ENCODE measurements around the gene DGKK. TPM values are rescaled to one million over a fixed set of nuclear protein-coding genes. Genes with fewer than 3 reads are reported as not detected.

Gene DGKK
- polyA plus RNA-seq, 1 donor (not counting 4 experiments of a cell fraction or from before 2014, with no cell fraction given) = not detected

GRCh38 chrX:50403903-50404302 lies 66.7 kb downstream of the DGKK start:
- DNase-seq (ENCODE audit: low read depth, low spot score) (no peak), FAIRE-seq (no peak)
- no peaks in the 10 kb centered on the region for H3K27me3 ChIP-seq (ENCODE audit: control insufficient read depth, extremely low read depth, insufficient read depth, low read length)
- H2AFZ ChIP-seq (ENCODE audit: control insufficient read depth, low read length) = no peak overlapping the region
- H3K9ac ChIP-seq (ENCODE audit: control insufficient read depth, extremely low read depth, insufficient read depth, low read length) = no peak overlapping the region
- H3K4me3 ChIP-seq (ENCODE audit: control insufficient read depth in 2 of 3, extremely low read depth in 1 of 3, insufficient read depth in 2 of 3, low read depth in 1 of 3, low read length in 3 of 3) = no peak overlapping the region
- H4K20me1 ChIP-seq (ENCODE audit: control insufficient read depth, extremely low read depth, insufficient read depth, low read length) = no peaks in the 10 kb centered on the region
- dilution Hi-C loops (cut with MboI; ENCODE audit: extremely low pct_ligation_motif_present, low sequenced_read_pairs) = no loop called here
- no peaks in the 10 kb centered on the region for H3K4me1 ChIP-seq (ENCODE audit: control insufficient read depth, extremely low read depth, insufficient read depth, low read length)
- no peaks in the 10 kb centered on the region for H3K9me1 ChIP-seq (ENCODE audit: control insufficient read depth, extremely low read depth, insufficient read depth, low read length)
- no peak overlapping the region for H3K4me2 ChIP-seq (ENCODE audit: control insufficient read depth, extremely low read depth, insufficient read depth, low read depth, low read length)
- no peak overlapping the region for H3K27ac ChIP-seq (ENCODE audit: control insufficient read depth, insufficient read depth, low read length)
- no peaks in the 10 kb centered on the region for H3K9me3 ChIP-seq (ENCODE audit: control insufficient read depth, low read depth, low read length)
- no peaks in the 10 kb centered on the region for H3K79me2 ChIP-seq (ENCODE audit: control insufficient read depth, insufficient read depth, low read length)
- H3K36me3 ChIP-seq (ENCODE audit: control insufficient read depth in 2 of 2, extremely low read depth in 1 of 2, insufficient read depth in 2 of 2, low read length in 2 of 2) = no peaks in the 10 kb centered on the region
- TF ChIP-seq CTCF (optimal IDR thresholded peaks at IDR 0.05 in 1 of 3, IDR thresholded peaks at IDR 0.05 in 1 of 3, conservative IDR thresholded peaks at IDR 0.05 in 1 of 3; ENCODE audit: extremely low read depth in 1 of 3, insufficient read depth in 2 of 3, low read length in 3 of 3) (no peak), EZH2 (IDR thresholded peaks at IDR 0.05; ENCODE audit: low read length) (no peak)

- dilution Hi-C loops (cut with MboI; ENCODE audit: extremely low pct_ligation_motif_present, low sequenced_read_pairs) = no loop called here
- no peak for FAIRE-seq
- H3K4me3 ChIP-seq (ENCODE audit: control insufficient read depth in 2 of 3, extremely low read depth in 1 of 3, insufficient read depth in 2 of 3, low read depth in 1 of 3, low read length in 3 of 3) = no peak overlapping the region
- H3K9me1 ChIP-seq (ENCODE audit: control insufficient read depth, extremely low read depth, insufficient read depth, low read length) = no peaks in the 10 kb centered on the region
- DNase-seq (ENCODE audit: low read depth, low spot score) = no peak
- H4K20me1 ChIP-seq (ENCODE audit: control insufficient read depth, extremely low read depth, insufficient read depth, low read length) = no peaks in the 10 kb centered on the region
- no peaks in the 10 kb centered on the region for H3K36me3 ChIP-seq (ENCODE audit: control insufficient read depth in 2 of 2, extremely low read depth in 1 of 2, insufficient read depth in 2 of 2, low read length in 2 of 2)
- no peaks in the 10 kb centered on the region for H3K79me2 ChIP-seq (ENCODE audit: control insufficient read depth, insufficient read depth, low read length)
- H3K9me3 ChIP-seq (ENCODE audit: control insufficient read depth, low read depth, low read length) = no peaks in the 10 kb centered on the region
- TF ChIP-seq EZH2 (IDR thresholded peaks at IDR 0.05; ENCODE audit: low read length) (no peak), CTCF (optimal IDR thresholded peaks at IDR 0.05 in 1 of 3, IDR thresholded peaks at IDR 0.05 in 1 of 3, conservative IDR thresholded peaks at IDR 0.05 in 1 of 3; ENCODE audit: extremely low read depth in 1 of 3, insufficient read depth in 2 of 3, low read length in 3 of 3) (no peak)
- no peak overlapping the region for H3K27ac ChIP-seq (ENCODE audit: control insufficient read depth, insufficient read depth, low read length)
- no peak overlapping the region for H2AFZ ChIP-seq (ENCODE audit: control insufficient read depth, low read length)
- H3K4me2 ChIP-seq (ENCODE audit: control insufficient read depth, extremely low read depth, insufficient read depth, low read depth, low read length) = no peak overlapping the region
- H3K4me1 ChIP-seq (ENCODE audit: control insufficient read depth, extremely low read depth, insufficient read depth, low read length) = no peaks in the 10 kb centered on the region
- H3K9ac ChIP-seq (ENCODE audit: control insufficient read depth, extremely low read depth, insufficient read depth, low read length) = no peak overlapping the region
- no peaks in the 10 kb centered on the region for H3K27me3 ChIP-seq (ENCODE audit: control insufficient read depth, extremely low read depth, insufficient read depth, low read length)
Measured at GRCh38 chrX:50402886-50403285, 67.7 kb downstream of the DGKK start.
